H1 (cell line): ENCODE results near the gene CYP2W1. TPM values are rescaled to one million over a fixed set of nuclear protein-coding genes. Genes with fewer than 3 reads are reported as not detected.

Source experiments
- CTCF ChIA-PET: fragments of 300-600 bp; sonication (Branson Sonifier 250); formaldehyde crosslinking; loops from one replicate; lab custom pipeline; 2021; ENCODE audit not compliant: partially characterized antibody; lab: Charles Lee
- POLR2A ChIA-PET: fragments of 300-600 bp; sonication (Branson Sonifier 250); formaldehyde crosslinking; loops from one replicate; lab custom pipeline; 2021; ENCODE audit warnings: inconsistent platforms; ENCODE audit not compliant: partially characterized antibody; lab: Charles Lee
- DNase-seq, 2 experiments: peaks; one replicate each; pipeline versions ENCODE4 v3.0.0 to v3.0.0-alpha.2; 2010 to 2022; ENCODE audit warnings: low spot score in 2 of 2, low read depth in 1 of 2, mixed read lengths in 1 of 2
- FAIRE-seq: peaks from 2 replicates; lab custom pipeline; 2011; peaks lifted over from hg19 to GRCh38; lab: Jason Lieb, UNC
- H2AFZ ChIP-seq: 2 replicates; pipeline ENCODE4 v1.8.1; 2012; ENCODE audit warnings: low read length, inconsistent platforms
- H2AK5ac ChIP-seq: 2 replicates; pipeline ENCODE4 v1.6.1; 2013; ENCODE audit warnings: low read depth, low read length
- H2BK120ac ChIP-seq: replicated peaks from 2 replicates; pipeline ENCODE3; 2013; ENCODE audit warnings: low read depth, low read length, inconsistent platforms
- H2BK12ac ChIP-seq: 2 replicates; pipeline ENCODE4 v1.6.1; 2013; ENCODE audit warnings: low read depth, low read length
- H2BK15ac ChIP-seq: 2 replicates; pipeline ENCODE4 v1.6.1; 2013; ENCODE audit warnings: low read length
- H2BK20ac ChIP-seq: 2 replicates; pipeline ENCODE4 v1.6.1; 2013; ENCODE audit warnings: low read length
- H2BK5ac ChIP-seq: 2 replicates; pipeline ENCODE4 v1.6.1; 2013; ENCODE audit warnings: low read depth, low read length
- H3K14ac ChIP-seq: 2 replicates; pipeline ENCODE4 v1.6.1; 2013; ENCODE audit warnings: inconsistent platforms; ENCODE audit not compliant: insufficient read length
- H3K18ac ChIP-seq: 2 replicates; pipeline ENCODE4 v1.6.1; 2013; ENCODE audit warnings: low read length; ENCODE audit errors: extremely low read depth
- H3K23ac ChIP-seq: 2 replicates; pipeline ENCODE4 v1.6.1; 2013; ENCODE audit warnings: inconsistent platforms; ENCODE audit not compliant: insufficient read length
- H3K23me2 ChIP-seq: 2 replicates; pipeline ENCODE4 v1.6.1; 2013; ENCODE audit warnings: low read depth, low read length
- H3K27ac ChIP-seq: 2 replicates; pipeline ENCODE4 v1.6.1; 2011; ENCODE audit warnings: low read depth, low read length, inconsistent platforms
- H3K27me3 ChIP-seq, 4 experiments: replicated peaks in 1 of 4; 1 replicate in 1 of 4; 2 replicates in 3 of 4; pipeline versions ENCODE4 v1.6.1 to v1.8.1; 2011 to 2013; ENCODE audit warnings: low read length in 3 of 4, mild to moderate bottlenecking in 3 of 4, inconsistent platforms in 2 of 4, mixed read lengths in 2 of 4, moderate library complexity in 1 of 4; ENCODE audit not compliant: control insufficient read depth in 3 of 4, insufficient read depth in 3 of 4; ENCODE audit errors: extremely low read depth in 1 of 4
- H3K36me3 ChIP-seq, 4 experiments: 2 replicates each; pipeline versions ENCODE4 v1.6.1 to v1.8.1; 2011 to 2013; ENCODE audit warnings: mild to moderate bottlenecking in 4 of 4, low read length in 3 of 4, moderate library complexity in 2 of 4, control low read depth in 1 of 4, inconsistent platforms in 1 of 4; ENCODE audit not compliant: insufficient read depth in 4 of 4, control insufficient read depth in 2 of 4
- H3K4ac ChIP-seq: replicated peaks from 2 replicates; pipeline ENCODE3; 2013; ENCODE audit warnings: low read length, low read depth, mixed read lengths, inconsistent platforms; ENCODE audit not compliant: insufficient read length
- H3K4me1 ChIP-seq, 4 experiments: replicated peaks in 1 of 4; 1 replicate in 1 of 4; 2 replicates in 3 of 4; pipeline versions ENCODE4 v1.6.1 to v1.8.1; 2011 to 2013; ENCODE audit warnings: low read length in 3 of 4, inconsistent platforms in 2 of 4, mixed read lengths in 1 of 4; ENCODE audit not compliant: insufficient read depth in 4 of 4, control insufficient read depth in 3 of 4
- H3K4me2 ChIP-seq, 2 experiments: 2 replicates each; pipeline versions ENCODE4 v1.6.1 to v1.8.1; 2011 to 2013; ENCODE audit warnings: low read depth in 2 of 2, low read length in 2 of 2, control low read depth in 1 of 2, inconsistent platforms in 1 of 2, mild to moderate bottlenecking in 1 of 2; ENCODE audit not compliant: insufficient read depth in 1 of 2
- H3K4me3 ChIP-seq, 4 experiments: fragments of 200-600, 300-600 bp in 1 of 4; sonication (generic), shearing (Covaris generic), sonication (Bioruptor Twin) in 1 of 4; 2 replicates each; pipeline versions ENCODE4 v1.5.1 to v1.8.1; 2011 to 2016; ENCODE audit warnings: low read length in 4 of 4, low read depth in 3 of 4, control low read depth in 2 of 4, inconsistent platforms in 2 of 4, mild to moderate bottlenecking in 2 of 4, mixed read lengths in 1 of 4, moderate library complexity in 1 of 4; ENCODE audit not compliant: insufficient read depth in 2 of 4; ENCODE audit errors: extremely low read depth in 1 of 4
- H3K56ac ChIP-seq: replicated peaks from 2 replicates; pipeline ENCODE3; 2013; ENCODE audit warnings: low read depth, mild to moderate bottlenecking, mixed read lengths, low read length, inconsistent platforms; ENCODE audit not compliant: insufficient read length
- H3K79me1 ChIP-seq: 2 replicates; pipeline ENCODE4 v1.6.1; 2013; ENCODE audit warnings: low read depth, low read length, control low read depth
- H3K79me2 ChIP-seq, 2 experiments: 2 replicates each; pipeline versions ENCODE4 v1.6.1 to v1.8.1; 2012 to 2013; ENCODE audit warnings: low read length in 2 of 2, mild to moderate bottlenecking in 2 of 2, inconsistent platforms in 1 of 2; ENCODE audit not compliant: insufficient read depth in 2 of 2, control insufficient read depth in 1 of 2
- H3K9ac ChIP-seq, 4 experiments: replicated peaks in 1 of 4; 1 replicate in 1 of 4; 2 replicates in 3 of 4; pipeline versions ENCODE4 v1.6.1 to v1.8.1; 2011 to 2013; ENCODE audit warnings: low read depth in 3 of 4, low read length in 3 of 4, control low read depth in 2 of 4, mild to moderate bottlenecking in 2 of 4, moderate library complexity in 2 of 4, inconsistent platforms in 1 of 4; ENCODE audit errors: extremely low read depth in 1 of 4
- H3K9me3 ChIP-seq, 2 experiments: 2 replicates each; pipeline versions ENCODE4 v1.6.1 to v1.8.1; 2012 to 2013; ENCODE audit warnings: mild to moderate bottlenecking in 2 of 2, moderate library complexity in 2 of 2, control low read depth in 1 of 2, inconsistent platforms in 1 of 2, low read depth in 1 of 2, low read length in 1 of 2, mixed read lengths in 1 of 2; ENCODE audit not compliant: insufficient read depth in 2 of 2
- H4K20me1 ChIP-seq, 2 experiments: replicated peaks in 1 of 2; 2 replicates each; pipeline versions ENCODE3 to v1.8.1; 2011 to 2013; ENCODE audit warnings: inconsistent platforms in 2 of 2, low read length in 2 of 2, mild to moderate bottlenecking in 1 of 2; ENCODE audit not compliant: insufficient read depth in 2 of 2, control insufficient read depth in 1 of 2
- H4K5ac ChIP-seq: 2 replicates; pipeline ENCODE4 v1.6.1; 2013; ENCODE audit warnings: low read length, low read depth, mixed read lengths, inconsistent platforms; ENCODE audit not compliant: insufficient read length
- H4K8ac ChIP-seq: 2 replicates; pipeline ENCODE4 v1.8.0; 2013; ENCODE audit warnings: mild to moderate bottlenecking, moderate library complexity, low read length, inconsistent platforms; ENCODE audit not compliant: insufficient read depth; ENCODE audit errors: extremely low read depth
- H4K91ac ChIP-seq: replicated peaks from 2 replicates; pipeline ENCODE3; 2013; ENCODE audit warnings: low read length, mixed read lengths, inconsistent platforms; ENCODE audit not compliant: insufficient read length
- HDAC6 ChIP-seq: IDR thresholded peaks from one replicate; pipeline ENCODE4 v1.7.1; 2012; ENCODE audit warnings: low read depth, mild to moderate bottlenecking, inconsistent platforms, low read length, moderate library complexity
- KDM1A ChIP-seq: fragments of 200-600, 300-600 bp; sonication (generic); IDR thresholded peaks from 2 replicates; pipeline ENCODE4 v1.7.1; 2016; ENCODE audit warnings: mild to moderate bottlenecking, low read length, borderline replicate concordance
- MAFK ChIP-seq: IDR thresholded peaks from 2 replicates; pipeline ENCODE4 v1.6.1; 2012; ENCODE audit warnings: low read depth, mild to moderate bottlenecking, improper control_type of control experiment, low read length
- NANOG ChIP-seq: IDR thresholded peaks from 2 replicates; pipeline ENCODE4 v1.6.1; 2011; ENCODE audit warnings: low read length, low read depth, mild to moderate bottlenecking, inconsistent platforms; ENCODE audit not compliant: insufficient read depth, poor library complexity, severe bottlenecking
- RAD21 ChIP-seq, 2 experiments: IDR thresholded peaks in 1 of 2; conservative IDR thresholded peaks in 1 of 2; 2 replicates each; pipeline ENCODE4 v1.6.1; 2011; ENCODE audit warnings: low read depth in 2 of 2, low read length in 2 of 2, improper control_type of control experiment in 1 of 2, inconsistent platforms in 1 of 2, mild to moderate bottlenecking in 1 of 2, moderate library complexity in 1 of 2
- RBBP5 ChIP-seq: IDR thresholded peaks from 2 replicates; pipeline ENCODE4 v1.7.1; 2012; ENCODE audit warnings: low read depth, mild to moderate bottlenecking, inconsistent platforms, low read length, moderate library complexity, borderline replicate concordance
- TAF1 ChIP-seq: IDR thresholded peaks from 2 replicates; pipeline ENCODE4 v1.6.1; 2011; ENCODE audit warnings: mild to moderate bottlenecking, low read depth, low read length
- TAF7 ChIP-seq: optimal IDR thresholded peaks from 2 replicates; pipeline ENCODE3; 2011; ENCODE audit warnings: low read depth, mild to moderate bottlenecking, inconsistent platforms, low read length, moderate library complexity, borderline replicate concordance
- YY1 ChIP-seq: IDR thresholded peaks from 2 replicates; pipeline ENCODE4 v1.6.1; 2011; ENCODE audit warnings: low read depth, mild to moderate bottlenecking, low read length
- ZNF274 ChIP-seq: IDR thresholded peaks from 2 replicates; pipeline ENCODE4 v1.7.0; 2012; ENCODE audit warnings: low read length, borderline replicate concordance; ENCODE audit errors: extremely low read depth
- WGBS, 2 experiments: shearing (Covaris generic) in 1 of 2; methylation state at CpG; one replicate each; pipeline versions ENCODE4 v1.1.6 to v1.1.7; 2013 to 2015; ENCODE audit warnings: low lambda C conversion rate in 2 of 2, mixed read lengths in 2 of 2, inconsistent platforms in 1 of 2, low coverage in 1 of 2, missing lambda C conversion rate in 1 of 2; ENCODE audit not compliant: insufficient replicate concordance in 2 of 2, insufficient coverage in 1 of 2, insufficient read length in 1 of 2; ENCODE audit errors: extremely low coverage in 1 of 2, missing lambda C conversion rate in 1 of 2; 5-methylcytosine and 5-hydroxymethylcytosine counted together
- polyA plus RNA-seq, 7 experiments: library from polyadenylated mRNA; depleted of rRNA in 3 of 7; stranded (reverse) in 5 of 7; unstranded in 2 of 7; fragments of >200 nt in 5 of 7; fragments of 200-250 nt in 2 of 7; gene quantifications; 1 replicate in 5 of 7; 2 replicates in 1 of 7; 4 replicates in 1 of 7; pipeline versions ENCODE4 v1.2.1 to v1.2.3, GENCODE V29; 2011 to 2013; ENCODE audit warnings: missing spikeins in 2 of 7, mixed read lengths in 2 of 7
- total RNA-seq: library from RNA; stranded (reverse); fragmentation: NEBNext Ultra II Directional; extraction: Animal tissue kit (Norgen Biotek cat#: 25700); gene quantifications from 2 replicates; pipeline ENCODE4 v1.2.1, GENCODE V29; 2021
- TF ChIP-seq, protein P1 (sequence below): IDR thresholded peaks from 2 replicates; pipeline ENCODE4 v1.6.1; 2011; ENCODE audit warnings: low read depth, mild to moderate bottlenecking, low read length; ENCODE audit not compliant: insufficient read depth
- TF ChIP-seq, protein P2 (sequence below): IDR thresholded peaks from 2 replicates; pipeline ENCODE4 v1.6.1; 2011; ENCODE audit warnings: low read length, improper control_type of control experiment

The CYP2W1 gene
- total and polyA plus RNA-seq, 2 of the 8 experiments (the other 6 are each of a cell fraction or from before 2014, with no cell fraction given): not detected

DNA sequence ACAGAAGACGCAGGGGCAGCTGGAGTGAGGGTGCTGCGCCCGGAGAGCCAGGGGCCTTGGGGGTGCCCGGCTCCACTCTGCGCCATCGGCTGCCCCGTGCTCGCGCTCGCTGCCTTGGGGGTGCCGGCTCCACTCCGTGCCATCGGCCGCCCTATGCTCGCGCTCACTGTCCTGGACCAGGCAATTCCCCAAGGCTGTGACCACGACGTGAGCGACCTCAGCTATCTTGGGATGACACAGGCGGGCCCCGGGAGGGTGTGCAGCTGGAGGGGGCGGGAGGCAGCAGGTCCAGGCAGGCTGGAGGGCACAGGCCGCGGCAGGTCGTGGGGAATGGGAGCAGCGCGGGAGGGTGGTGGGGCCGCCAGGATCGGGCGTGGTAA, 29.7 kb downstream of the CYP2W1 start:
- 93% methylated on average over 21 of the region's 30 CpGs; no CpG with 5 or more reads in 1 of the 2 experiments for WGBS, 2 experiments
- Histone ChIP-seq H3K4ac (no peak overlapping the region), H3K9me3 (peaks cover 0 to 8% of the 10 kb centered on the region in 2 experiments; a peak in 1 of 4 replicates), H3K9ac (no peak overlapping the region), H3K23ac (no peak overlapping the region), H2BK15ac (no peak overlapping the region), H2BK20ac (no peak overlapping the region), H4K91ac (no peak overlapping the region), H4K20me1 (peaks cover 3 to 11% of the 10 kb centered on the region in 2 experiments), H2AFZ (no peak overlapping the region), H2BK5ac (no peak overlapping the region)
- no peak for DNase-seq
- CTCF ChIA-PET: interaction anchor here (0.6 to 2.0 kb wide), 7 partner anchors 11 to 394 kb away, joined by 3 to 10 read pairs (median 4); partner anchors contain the start of gene GPR146
- POLR2A ChIA-PET: no interaction called here
- no peak for TF ChIP-seq KDM1A
- TF ChIP-seq, protein P1, sequence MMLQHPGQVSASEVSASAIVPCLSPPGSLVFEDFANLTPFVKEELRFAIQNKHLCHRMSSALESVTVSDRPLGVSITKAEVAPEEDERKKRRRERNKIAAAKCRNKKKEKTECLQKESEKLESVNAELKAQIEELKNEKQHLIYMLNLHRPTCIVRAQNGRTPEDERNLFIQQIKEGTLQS: no peak
- TF ChIP-seq NANOG: no peak
- TF ChIP-seq HDAC6: no peak
- TF ChIP-seq RAD21 (IDR thresholded peaks at IDR 0.05 in 1 of 2, conservative IDR thresholded peaks at IDR 0.05 in 1 of 2; ENCODE audit: low read depth in 2 of 2, low read length in 2 of 2): no peak
- no peak for TF ChIP-seq TAF7
- no peak for TF ChIP-seq YY1
- TF ChIP-seq TAF1: no peak
- TF ChIP-seq RBBP5: no peak
- TF ChIP-seq, protein P2, sequence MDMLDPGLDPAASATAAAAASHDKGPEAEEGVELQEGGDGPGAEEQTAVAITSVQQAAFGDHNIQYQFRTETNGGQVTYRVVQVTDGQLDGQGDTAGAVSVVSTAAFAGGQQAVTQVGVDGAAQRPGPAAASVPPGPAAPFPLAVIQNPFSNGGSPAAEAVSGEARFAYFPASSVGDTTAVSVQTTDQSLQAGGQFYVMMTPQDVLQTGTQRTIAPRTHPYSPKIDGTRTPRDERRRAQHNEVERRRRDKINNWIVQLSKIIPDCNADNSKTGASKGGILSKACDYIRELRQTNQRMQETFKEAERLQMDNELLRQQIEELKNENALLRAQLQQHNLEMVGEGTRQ: no peak
- TF ChIP-seq MAFK: no peak
- no peak for TF ChIP-seq ZNF274
- TF ChIP-seq, all 59 proteins: peak for 0
- Histone ChIP-seq H2AK5ac (no peak overlapping the region), H3K27ac (no peak overlapping the region), H2BK120ac (no peak overlapping the region), H3K23me2 (peaks cover 8% of the 10 kb centered on the region; the same call in 1 of the 2 replicates), H4K5ac (no peak overlapping the region), H3K14ac (no peak overlapping the region), H2BK12ac (no peak overlapping the region), H3K27me3 (no peaks in the 10 kb centered on the region), H3K79me1 (peaks cover 7% of the 10 kb centered on the region), H3K56ac (no peak overlapping the region), H3K79me2 (peaks cover 0 to 3% of the 10 kb centered on the region in 2 experiments; a peak in 1 of 4 replicates), H4K8ac (no peak overlapping the region; the same call in 1 of the 2 replicates), H3K36me3 (peaks cover 0 to 8% (median 0%) of the 10 kb centered on the region in 4 experiments; a peak in 3 of 8 replicates), H3K4me3 (no peak overlapping the region), H3K4me1 (no peaks in the 10 kb centered on the region), H3K4me2 (no peak overlapping the region), H3K18ac (no peak overlapping the region)
- no peak for FAIRE-seq
